ENCODE measurements around the gene DNMBP.
"Not testable (repeated sequence)": the region's sequence is repeated elsewhere in the genome, so short reads cannot be mapped to it uniquely, and the experiment has no call there.

Gene DNMBP

DNA sequence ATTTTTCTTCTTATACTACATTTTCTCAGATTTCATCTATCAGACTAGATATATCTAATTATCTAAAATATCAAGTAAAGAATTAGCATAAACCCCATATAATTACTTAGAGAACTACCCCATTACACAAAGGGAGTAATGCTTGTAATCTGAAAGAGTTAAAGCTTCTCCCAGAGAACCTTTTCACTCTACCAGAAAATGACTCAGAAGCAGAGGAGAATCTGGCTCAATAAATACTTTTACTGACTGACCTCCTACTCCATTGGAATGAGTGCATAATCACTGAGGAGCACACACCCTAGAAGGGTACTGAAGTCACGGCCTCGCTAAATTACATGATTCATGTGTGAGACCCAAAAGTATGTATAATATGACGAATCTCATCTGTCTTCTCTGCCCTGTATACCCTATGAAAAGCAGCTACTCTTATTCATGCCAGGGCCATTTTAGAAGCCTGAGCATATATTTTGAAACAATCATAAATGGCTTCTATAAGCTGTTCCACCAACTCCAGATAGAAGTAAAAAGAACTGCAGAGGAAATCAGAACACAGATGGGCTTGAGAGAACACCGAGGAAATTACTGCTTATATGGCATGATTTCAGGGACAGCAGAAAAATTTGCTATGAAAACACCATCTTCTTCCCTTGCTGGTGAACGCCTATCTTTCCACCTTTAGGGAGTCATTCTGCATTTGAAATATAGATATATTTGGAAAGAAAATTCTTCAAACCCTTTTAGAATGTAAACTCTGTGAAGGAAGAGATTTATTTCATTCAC is 32.7 kb downstream of the DNMBP start:
- H3K27me3 ChIP-seq (ENCODE audit: control insufficient read depth in 5 of 5, insufficient read depth in 4 of 5, low read length in 5 of 5): no peaks in the 10 kb centered on the region
- no peaks in the 10 kb centered on the region for H3K9me3 ChIP-seq (ENCODE audit: control insufficient read depth in 5 of 5, low read length in 5 of 5)
- H3K27ac ChIP-seq (ENCODE audit: low read depth, low read length): peak overlapping the region; percentile 80
- peak overlapping the region in 3 of 5 donors; percentile 32 to 63 (median 49) for H3K9ac ChIP-seq (ENCODE audit: low read length in 5 of 5)
- H3K4me1 ChIP-seq (ENCODE audit: control insufficient read depth in 5 of 5, insufficient read depth in 5 of 5, low read length in 5 of 5): peaks cover 3 to 54% (median 43%) of the 10 kb centered on the region in 5 donors
- H3K4me3 ChIP-seq (ENCODE audit: low read depth in 1 of 5, low read length in 5 of 5): peak overlapping the region in 1 of 5 donors; percentile 28
- H3K36me3 ChIP-seq (ENCODE audit: control insufficient read depth in 5 of 5, insufficient read depth in 5 of 5, low read length in 5 of 5): no peaks in the 10 kb centered on the region

DNA sequence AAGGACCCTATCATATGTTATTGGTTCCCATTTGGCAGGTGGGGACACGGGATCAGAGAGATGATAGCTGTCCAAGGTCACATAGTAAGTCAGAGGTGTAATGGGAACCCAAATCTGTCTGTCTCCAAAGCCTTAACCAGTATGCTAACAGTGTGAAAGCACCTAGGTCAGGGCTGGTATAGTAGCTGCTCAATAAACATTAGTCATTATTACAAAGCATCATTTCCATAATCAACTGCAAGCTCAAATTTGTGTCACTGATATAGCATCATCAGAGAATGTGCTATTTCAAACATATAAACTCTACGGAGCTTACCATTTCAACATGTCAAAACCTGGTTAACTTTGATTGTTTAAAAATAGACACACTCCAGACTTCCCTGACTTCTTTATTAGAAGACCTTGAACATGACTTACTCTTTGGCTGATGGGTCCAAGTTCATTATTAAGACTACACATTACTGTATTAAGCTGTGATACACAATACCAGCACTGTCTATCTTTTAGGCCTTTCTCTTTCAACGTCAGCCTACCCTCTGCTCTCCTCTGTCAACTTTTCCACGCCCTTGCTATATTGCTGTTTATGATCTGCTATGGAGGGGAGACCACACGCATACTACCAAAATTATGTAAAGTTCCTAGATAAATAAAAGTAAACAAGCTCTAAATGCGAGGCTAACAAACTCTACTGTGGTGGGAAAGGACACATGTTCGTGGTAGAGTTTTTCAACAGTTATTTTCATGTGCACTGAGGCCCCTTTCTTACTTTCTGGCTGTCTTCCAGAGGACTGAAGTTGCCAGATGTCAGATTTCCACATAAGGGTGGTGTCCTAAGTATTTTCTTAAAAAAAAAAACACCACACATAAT is 33.6 kb downstream of the DNMBP start:
- Histone ChIP-seq H3K4me1 (ENCODE audit: control insufficient read depth in 5 of 5, insufficient read depth in 5 of 5, low read length in 5 of 5) (peaks cover 0 to 45% (median 34%) of the 10 kb centered on the region in 5 donors), H3K4me3 (ENCODE audit: low read depth in 1 of 5, low read length in 5 of 5) (peak overlapping the region in 1 of 5 donors; percentile 12), H3K27me3 (ENCODE audit: control insufficient read depth in 5 of 5, insufficient read depth in 4 of 5, low read length in 5 of 5) (no peaks in the 10 kb centered on the region), H3K27ac (ENCODE audit: low read depth, low read length) (peak overlapping the region; percentile 80), H3K9me3 (ENCODE audit: control insufficient read depth in 5 of 5, low read length in 5 of 5) (no peaks in the 10 kb centered on the region), H3K9ac (ENCODE audit: low read length in 5 of 5) (peak overlapping the region in 4 of 5 donors; percentile 32 to 63 (median 50)), H3K36me3 (ENCODE audit: control insufficient read depth in 5 of 5, insufficient read depth in 5 of 5, low read length in 5 of 5) (peaks cover 0 to 3% (median 0%) of the 10 kb centered on the region in 5 donors)

GRCh38 chr10:99975106-99975829 is 34.5 kb downstream of the DNMBP start:
- no peaks in the 10 kb centered on the region for H3K27me3 ChIP-seq (ENCODE audit: control insufficient read depth in 5 of 5, insufficient read depth in 4 of 5, low read length in 5 of 5)
- H3K4me1 ChIP-seq (ENCODE audit: control insufficient read depth in 5 of 5, insufficient read depth in 5 of 5, low read length in 5 of 5): peaks cover 0 to 39% (median 30%) of the 10 kb centered on the region in 5 donors
- peak overlapping the region; percentile 80 for H3K27ac ChIP-seq (ENCODE audit: low read depth, low read length)
- no peak overlapping the region for H3K9ac ChIP-seq (ENCODE audit: low read length in 5 of 5)
- no peak overlapping the region for H3K4me3 ChIP-seq (ENCODE audit: low read depth in 1 of 5, low read length in 5 of 5)
- no peaks in the 10 kb centered on the region for H3K9me3 ChIP-seq (ENCODE audit: control insufficient read depth in 5 of 5, low read length in 5 of 5)
- H3K36me3 ChIP-seq (ENCODE audit: control insufficient read depth in 5 of 5, insufficient read depth in 5 of 5, low read length in 5 of 5): peaks cover 1 to 9% (median 3%) of the 10 kb centered on the region in 5 donors

DNA sequence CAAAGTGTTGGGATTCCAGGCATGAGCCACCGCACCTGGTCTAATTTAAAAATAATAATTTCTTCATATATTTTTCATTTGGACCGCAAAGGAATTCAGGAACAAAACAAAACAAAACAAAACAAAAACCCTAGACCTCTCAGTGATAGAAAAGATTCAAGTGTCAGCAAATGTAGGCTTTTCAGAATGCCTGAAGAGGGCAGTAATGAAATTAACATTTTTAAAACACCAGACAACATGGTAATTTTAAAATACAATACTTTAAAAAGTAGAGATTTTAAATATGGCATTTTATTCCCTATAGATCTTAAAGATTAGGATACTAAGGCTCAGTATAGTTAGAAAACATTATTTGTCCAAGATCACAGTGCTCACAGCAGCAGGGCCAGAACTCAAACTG is 36.6 kb downstream of the DNMBP start:
- Histone ChIP-seq H3K27me3 (ENCODE audit: control insufficient read depth in 5 of 5, insufficient read depth in 4 of 5, low read length in 5 of 5) (no peaks in the 10 kb centered on the region), H3K27ac (ENCODE audit: low read depth, low read length) (no peak overlapping the region), H3K9ac (ENCODE audit: low read length in 5 of 5) (no peak overlapping the region), H3K4me3 (ENCODE audit: low read depth in 1 of 5, low read length in 5 of 5) (no peak overlapping the region), H3K36me3 (ENCODE audit: control insufficient read depth in 5 of 5, insufficient read depth in 5 of 5, low read length in 5 of 5) (peaks cover 14 to 22% (median 22%) of the 10 kb centered on the region in 5 donors), H3K4me1 (ENCODE audit: control insufficient read depth in 5 of 5, insufficient read depth in 5 of 5, low read length in 5 of 5) (peaks cover 0 to 34% (median 24%) of the 10 kb centered on the region in 5 donors), H3K9me3 (ENCODE audit: control insufficient read depth in 5 of 5, low read length in 5 of 5) (no peaks in the 10 kb centered on the region)

- Histone ChIP-seq H3K9me3 (ENCODE audit: control insufficient read depth in 5 of 5, low read length in 5 of 5) (no peaks in the 10 kb centered on the region), H3K4me1 (ENCODE audit: control insufficient read depth in 5 of 5, insufficient read depth in 5 of 5, low read length in 5 of 5) (peaks cover 0 to 27% (median 6%) of the 10 kb centered on the region in 5 donors), H3K4me3 (ENCODE audit: low read depth in 1 of 5, low read length in 5 of 5) (no peak overlapping the region), H3K27me3 (ENCODE audit: control insufficient read depth in 5 of 5, insufficient read depth in 4 of 5, low read length in 5 of 5) (no peaks in the 10 kb centered on the region), H3K36me3 (ENCODE audit: control insufficient read depth in 5 of 5, insufficient read depth in 5 of 5, low read length in 5 of 5) (peaks cover 25 to 40% (median 28%) of the 10 kb centered on the region in 5 donors), H3K9ac (ENCODE audit: low read length in 5 of 5) (no peak overlapping the region), H3K27ac (ENCODE audit: low read depth, low read length) (no peak overlapping the region)
Measured at GRCh38 chr10:99967961-99968360, 41.8 kb downstream of the DNMBP start.

DNA sequence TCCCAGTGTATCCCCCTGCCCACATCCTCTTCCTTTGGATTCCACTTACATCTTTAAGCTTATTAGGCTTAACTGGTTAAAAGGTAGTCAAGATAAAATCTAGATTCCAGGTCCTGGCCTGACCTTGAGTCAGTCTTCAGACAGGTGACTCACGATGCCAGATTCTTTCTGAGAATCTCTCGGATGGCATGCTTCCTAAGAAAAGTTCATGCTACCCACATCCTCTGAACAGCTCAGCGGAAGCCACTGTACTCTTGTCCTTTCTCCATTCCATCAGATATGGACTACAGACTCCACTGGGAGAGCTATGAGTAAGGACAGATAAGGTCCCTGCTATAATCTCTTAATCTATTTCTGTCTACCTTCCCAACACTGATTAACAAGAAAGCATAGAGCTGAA is 43.4 kb downstream of the DNMBP start:
- no peak overlapping the region for H3K9ac ChIP-seq (ENCODE audit: low read length in 5 of 5)
- H3K4me1 ChIP-seq (ENCODE audit: control insufficient read depth in 5 of 5, insufficient read depth in 5 of 5, low read length in 5 of 5): peaks cover 0 to 27% (median 6%) of the 10 kb centered on the region in 5 donors
- peaks cover 25 to 40% (median 28%) of the 10 kb centered on the region in 5 donors for H3K36me3 ChIP-seq (ENCODE audit: control insufficient read depth in 5 of 5, insufficient read depth in 5 of 5, low read length in 5 of 5)
- no peaks in the 10 kb centered on the region for H3K27me3 ChIP-seq (ENCODE audit: control insufficient read depth in 5 of 5, insufficient read depth in 4 of 5, low read length in 5 of 5)
- no peaks in the 10 kb centered on the region for H3K9me3 ChIP-seq (ENCODE audit: control insufficient read depth in 5 of 5, low read length in 5 of 5)
- no peak overlapping the region for H3K4me3 ChIP-seq (ENCODE audit: low read depth in 1 of 5, low read length in 5 of 5)
- no peak overlapping the region for H3K27ac ChIP-seq (ENCODE audit: low read depth, low read length)

GRCh38 chr10:99965700-99966099 is 44.0 kb downstream of the DNMBP start:
- Histone ChIP-seq H3K27ac (ENCODE audit: low read depth, low read length) (no peak overlapping the region), H3K4me1 (ENCODE audit: control insufficient read depth in 5 of 5, insufficient read depth in 5 of 5, low read length in 5 of 5) (peaks cover 0 to 27% (median 6%) of the 10 kb centered on the region in 5 donors), H3K9me3 (ENCODE audit: control insufficient read depth in 5 of 5, low read length in 5 of 5) (no peaks in the 10 kb centered on the region), H3K4me3 (ENCODE audit: low read depth in 1 of 5, low read length in 5 of 5) (no peak overlapping the region), H3K9ac (ENCODE audit: low read length in 5 of 5) (no peak overlapping the region), H3K36me3 (ENCODE audit: control insufficient read depth in 5 of 5, insufficient read depth in 5 of 5, low read length in 5 of 5) (peaks cover 22 to 35% (median 28%) of the 10 kb centered on the region in 5 donors), H3K27me3 (ENCODE audit: control insufficient read depth in 5 of 5, insufficient read depth in 4 of 5, low read length in 5 of 5) (no peaks in the 10 kb centered on the region)

DNA sequence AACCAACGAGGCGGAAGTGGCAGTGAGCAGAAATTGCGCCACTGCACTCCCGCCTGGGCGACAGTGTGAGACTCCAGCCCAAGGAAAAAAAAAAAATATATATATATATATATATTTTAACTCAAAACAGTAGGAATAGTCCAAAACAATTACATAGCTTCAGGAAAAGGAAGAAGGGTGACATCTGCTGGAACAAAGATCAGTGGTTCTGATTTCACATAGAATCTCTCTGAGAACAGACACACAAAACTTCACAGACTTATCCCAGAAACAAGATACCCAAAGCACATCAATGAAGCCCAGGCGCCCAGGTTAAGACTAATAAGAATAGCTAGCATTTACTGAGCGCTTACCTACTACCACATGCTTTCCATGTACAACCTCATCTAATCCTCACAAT is 45.0 kb downstream of the DNMBP start:
- Histone ChIP-seq H3K4me3 (ENCODE audit: low read depth in 1 of 5, low read length in 5 of 5) (no peak overlapping the region), H3K9me3 (ENCODE audit: control insufficient read depth in 5 of 5, low read length in 5 of 5) (no peaks in the 10 kb centered on the region), H3K27ac (ENCODE audit: low read depth, low read length) (no peak overlapping the region), H3K9ac (ENCODE audit: low read length in 5 of 5) (no peak overlapping the region), H3K4me1 (ENCODE audit: control insufficient read depth in 5 of 5, insufficient read depth in 5 of 5, low read length in 5 of 5) (peaks cover 0 to 22% (median 6%) of the 10 kb centered on the region in 5 donors), H3K27me3 (ENCODE audit: control insufficient read depth in 5 of 5, insufficient read depth in 4 of 5, low read length in 5 of 5) (no peaks in the 10 kb centered on the region), H3K36me3 (ENCODE audit: control insufficient read depth in 5 of 5, insufficient read depth in 5 of 5, low read length in 5 of 5) (peaks cover 15 to 29% (median 21%) of the 10 kb centered on the region in 5 donors)

DNA sequence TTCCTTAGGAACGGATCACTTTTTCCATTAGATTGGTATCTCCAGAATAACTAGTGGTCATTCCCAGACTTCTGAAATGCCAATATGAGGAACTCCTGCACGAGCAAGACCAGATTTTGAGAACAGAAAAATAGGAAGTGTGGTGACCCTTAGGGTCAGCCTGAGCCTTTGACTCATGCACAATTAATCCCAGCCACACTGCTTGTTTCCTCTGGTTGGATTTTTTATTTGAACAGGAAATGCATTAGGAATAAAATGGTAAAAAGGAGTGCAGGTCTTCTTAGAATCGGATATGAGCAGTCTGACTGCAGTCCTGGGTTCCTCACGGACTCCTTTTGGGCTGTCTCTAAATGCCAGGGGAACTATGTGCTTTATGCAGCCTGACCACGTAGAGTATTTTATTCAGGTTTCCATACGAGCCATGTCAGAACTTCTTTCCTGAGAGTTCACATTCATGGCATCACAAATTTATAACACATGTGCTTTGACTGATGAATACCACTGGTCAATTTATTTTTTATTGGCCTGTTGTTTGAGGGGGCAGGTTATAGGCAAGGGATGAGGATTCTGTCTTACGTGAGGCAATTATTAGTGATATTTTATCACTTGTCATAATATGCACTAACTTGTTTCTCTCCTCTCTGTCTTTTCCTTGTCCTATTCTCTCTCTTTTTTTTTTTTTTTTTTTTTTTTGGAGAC is 46.1 kb downstream of the DNMBP start:
- Histone ChIP-seq H3K36me3 (ENCODE audit: control insufficient read depth in 5 of 5, insufficient read depth in 5 of 5, low read length in 5 of 5) (peaks cover 8 to 22% (median 11%) of the 10 kb centered on the region in 5 donors), H3K4me1 (ENCODE audit: control insufficient read depth in 5 of 5, insufficient read depth in 5 of 5, low read length in 5 of 5) (peaks cover 0 to 15% (median 6%) of the 10 kb centered on the region in 5 donors)
- H3K4me3 ChIP-seq (ENCODE audit: low read depth in 1 of 5, low read length in 5 of 5); H3K27ac ChIP-seq (ENCODE audit: low read depth, low read length); H3K27me3 ChIP-seq (ENCODE audit: control insufficient read depth in 5 of 5, insufficient read depth in 4 of 5, low read length in 5 of 5); H3K9ac ChIP-seq (ENCODE audit: low read length in 5 of 5); H3K9me3 ChIP-seq (ENCODE audit: control insufficient read depth in 5 of 5, low read length in 5 of 5): not testable (repeated sequence)

All from subcutaneous abdominal adipose tissue (tissue), 5 donors.